Measurements from ENCODE around the gene AP2A1. TPM values are rescaled to one million over a fixed set of nuclear protein-coding genes. Genes with fewer than 3 reads are reported as not detected.
A peak's percentile ranks its signal among the peaks of the same experiment; 100 is the strongest.

The AP2A1 gene
- total and polyA plus RNA-seq, 9 of the 15 experiments (the other 6 are each of a cell fraction or from before 2014, with no cell fraction given), result 0.55 to 150 (median 31.9) TPM

- TF ChIP-seq C11orf30 (IDR thresholded peaks at IDR 0.05; ENCODE audit: low read depth), result peak; percentile 75
- TF ChIP-seq RBM25 (IDR thresholded peaks at IDR 0.05; ENCODE audit: low read depth, low read length, severe bottlenecking), result peak; percentile 82
- peak; percentile 47; the same call in 1 of the 2 replicates for TF ChIP-seq MAFK (IDR thresholded peaks at IDR 0.05; ENCODE audit: low read length)
- TF ChIP-seq LARP7 (IDR thresholded peaks at IDR 0.05), result no peak
- TF ChIP-seq HES1 (IDR thresholded peaks at IDR 0.05; ENCODE audit: low read depth), result no peak
- TF ChIP-seq TRIM28 (IDR thresholded peaks at IDR 0.05), result 0 out of 2 replicates have a peak, but pooled peaks have one; percentile 35
- no peak for TF ChIP-seq POLR2G (IDR thresholded peaks at IDR 0.05; ENCODE audit: low read depth, low read length)
Measured at GRCh38 chr19:49848938-49849337, 82.1 kb downstream of the AP2A1 start (continued).

GRCh38 chr19:49849433-49850220 lies 82.8 kb downstream of the AP2A1 start:
- peaks cover 39 to 54% of the 10 kb centered on the region in 2 experiments for H3K4me1 ChIP-seq (replicated peaks in 1 of 2; ENCODE audit: control insufficient read depth in 2 of 2, insufficient read depth in 2 of 2, low read length in 2 of 2)
- 28% methylated on average over 15 of the region's 15 CpGs for WGBS (ENCODE audit: insufficient coverage, low coverage, missing lambda C conversion rate)
- intact Hi-C loops (cut with micrococcal nuclease), result no loop called here
- no TSS peak for BruUV-seq (replicated peaks)
- ChIA-PET POLR2A (interaction anchor here (0.6 to 2.0 kb wide), 17 partner anchors 9 to 174 kb away, joined by 3 to 18 read pairs (median 6); partner anchors contain the start of genes FUZ and PRMT1), CTCF (ENCODE audit: low intra/inter-chr PET ratio) (interaction anchor here (0.6 kb wide), 1 partner anchor 165 kb away, joined by 3 read pairs; no protein-coding TSS in a partner anchor)
- peak in 1 of 4 experiments; percentile 64 for DNase-seq (ENCODE audit: extremely low read depth in 1 of 4, low spot score in 3 of 4)
- peaks cover 23% of the 10 kb centered on the region for H3K36me3 ChIP-seq (ENCODE audit: control insufficient read depth, insufficient read depth, low read length)
- H2AFZ ChIP-seq (ENCODE audit: low read depth, low read length), result peak overlapping the region; percentile 97
- ATAC-seq, result peak; percentile 6
- peaks cover 51% of the 10 kb centered on the region for H3K79me2 ChIP-seq (ENCODE audit: control insufficient read depth, insufficient read depth, low read length)
- H3K27ac ChIP-seq (ENCODE audit: extremely low read depth, low read depth, low read length), result peak overlapping the region; percentile 100
- peaks cover 11% of the 10 kb centered on the region for H4K20me1 ChIP-seq (replicated peaks; ENCODE audit: control insufficient read depth, insufficient read depth, low read length)
- H3K4me2 ChIP-seq (ENCODE audit: insufficient read depth, low read length), result peak overlapping the region; percentile 92
- peaks cover 11% of the 10 kb centered on the region for H3K9me1 ChIP-seq (ENCODE audit: control insufficient read depth, insufficient read depth, low read length)
- no peaks in the 10 kb centered on the region for H3K27me3 ChIP-seq (ENCODE audit: control insufficient read depth in 2 of 2, insufficient read depth in 2 of 2, low read length in 2 of 2)
- in situ Hi-C loops (cut with MboI), result no loop called here
- FAIRE-seq, result no peak
- peak overlapping the region; percentile 97 to 99 for H3K9ac ChIP-seq (ENCODE audit: insufficient read depth in 1 of 2, low read depth in 2 of 2, low read length in 2 of 2)
- peak overlapping the region; percentile 87 for H3K4me3 ChIP-seq
- H3K9me3 ChIP-seq (replicated peaks; ENCODE audit: control insufficient read depth, insufficient read depth, low read depth, low read length), result 0 out of 2 replicates have a peak, but pooled peaks cover 6% of the 10 kb centered on the region
- TF ChIP-seq KDM1A (IDR thresholded peaks at IDR 0.05) (0 out of 4 replicates have a peak, but pooled peaks of 1 of the 2 experiments have one; percentile 13), NFIC (IDR thresholded peaks at IDR 0.05) (peak; percentile 16; the same call in 1 of the 2 replicates), MCM2 (IDR thresholded peaks at IDR 0.05; ENCODE audit: low read depth) (no peak), NKRF (IDR thresholded peaks at IDR 0.05; ENCODE audit: borderline replicate concordance) (0 out of 2 replicates have a peak, but pooled peaks have one; percentile 59), TAF1 (IDR thresholded peaks at IDR 0.05; ENCODE audit: control insufficient read depth, extremely low read depth, insufficient read depth, low read length, severe bottlenecking) (no peak), MTA2 (IDR thresholded peaks at IDR 0.05; ENCODE audit: low read depth) (0 out of 2 replicates have a peak, but pooled peaks have one; percentile 9), CREB1 (IDR thresholded peaks at IDR 0.05) (no peak), CREB1 (CRISPR knock-in tag; IDR thresholded peaks at IDR 0.05) (no peak; the same call in 1 of the 2 replicates), ZBTB12 (CRISPR knock-in tag; IDR thresholded peaks at IDR 0.05) (0 out of 2 replicates have a peak, but pooled peaks have one; percentile 19)
